OCI-LY1 (cell line): ENCODE data around the gene TOR2A.

Source experiments
- H2AFZ ChIP-seq: fragments of 200-600 bp; sonication (generic), shearing (Covaris generic); 2 replicates; pipeline ENCODE4 v1.6.0; 2014; ENCODE audit warnings: antibody characterized with exemption, mild to moderate bottlenecking, low read length
- H3F3A ChIP-seq: fragments of 200-600 bp; sonication (generic), shearing (Covaris generic); 2 replicates; pipeline ENCODE4 v1.6.0; 2014; ENCODE audit warnings: mild to moderate bottlenecking, antibody characterized with exemption, low read length, moderate library complexity; ENCODE audit not compliant: insufficient read depth
- H3K27ac ChIP-seq: fragments of 200-600 bp; sonication (generic); 2 replicates; pipeline ENCODE4 v1.5.1; 2014; ENCODE audit warnings: low read length, mixed run types, mild to moderate bottlenecking, low read depth; ENCODE audit not compliant: poor library complexity, severe bottlenecking
- H3K27me3 ChIP-seq: fragments of 200-600 bp; sonication (generic); 2 replicates; pipeline ENCODE4 v1.6.0; 2014; ENCODE audit warnings: antibody characterized with exemption, mild to moderate bottlenecking, low read length, moderate library complexity; ENCODE audit not compliant: insufficient read depth
- H3K36me3 ChIP-seq: fragments of 200-600 bp; sonication (generic); 2 replicates; pipeline ENCODE4 v1.6.1; 2014; ENCODE audit warnings: mild to moderate bottlenecking, antibody characterized with exemption, low read length, moderate library complexity, mixed read lengths; ENCODE audit not compliant: insufficient read depth
- H3K4me1 ChIP-seq: fragments of 200-600 bp; sonication (generic); 2 replicates; pipeline ENCODE4 v1.5.1; 2014; ENCODE audit warnings: mild to moderate bottlenecking, low read length, moderate library complexity; ENCODE audit not compliant: insufficient read depth, severe bottlenecking
- H3K4me2 ChIP-seq: fragments of 200-600 bp; sonication (generic), shearing (Covaris generic); 2 replicates; pipeline ENCODE4 v1.6.1; 2014; ENCODE audit warnings: low read length
- H3K4me3 ChIP-seq: fragments of 200-600 bp; sonication (generic); 2 replicates; pipeline ENCODE4 v1.5.1; 2014; ENCODE audit warnings: low read length, low read depth, mild to moderate bottlenecking, mixed read lengths; ENCODE audit not compliant: poor library complexity, severe bottlenecking
- H3K79me2 ChIP-seq: fragments of 200-600 bp; shearing (Covaris generic); 2 replicates; pipeline ENCODE4 v1.6.1; 2016; ENCODE audit warnings: mixed run types, low read length, mixed read lengths; ENCODE audit not compliant: insufficient read depth
- H3K9ac ChIP-seq: fragments of 200-600 bp; sonication (generic), shearing (Covaris generic); 2 replicates; pipeline ENCODE4 v1.6.1; 2014; ENCODE audit warnings: mild to moderate bottlenecking, low read length, mixed read lengths
- H3K9me2 ChIP-seq: fragments of 200-600 bp; sonication (generic), shearing (Covaris generic); 2 replicates; pipeline ENCODE4 v1.6.1; 2014; ENCODE audit warnings: low read depth, mild to moderate bottlenecking, low read length, mixed read lengths
- H3K9me3 ChIP-seq: fragments of 200-600 bp; shearing (Covaris generic); 2 replicates; pipeline ENCODE4 v1.6.1; 2014; ENCODE audit warnings: low read length, mixed read lengths
- H4K20me1 ChIP-seq: fragments of 200-600 bp; sonication (generic), shearing (Covaris generic); 2 replicates; pipeline ENCODE4 v1.6.0; 2016; ENCODE audit warnings: mild to moderate bottlenecking, low read length; ENCODE audit not compliant: insufficient read depth
- CTCF ChIP-seq: fragments of 200-600 bp; sonication (generic), shearing (Covaris generic); IDR thresholded peaks from 2 replicates; pipeline ENCODE4 v1.5.1; 2017; ENCODE audit warnings: mild to moderate bottlenecking, antibody characterized with exemption, low read length, moderate library complexity, mixed read lengths
- EZH2 ChIP-seq: fragments of 200-600 bp; sonication (generic), shearing (Covaris generic); IDR thresholded peaks from 2 replicates; pipeline ENCODE4 v1.8.0; 2017; ENCODE audit warnings: borderline replicate concordance, mixed run types, mild to moderate bottlenecking, antibody characterized with exemption, low read length, moderate library complexity, mixed read lengths

TOR2A gene

GRCh38 chr9:127706836-127707241 lies 28.3 kb downstream of the TOR2A start, which contains the start of gene CFAP157:
CFAP157 (plus strand) TSS chr9:127706988; CDS start chr9:127707032, 44 bp downstream.
- no peak within 1 kb of the TSS for H3K4me2 ChIP-seq
- no peaks in the 10 kb centered on the region for H3K79me2 ChIP-seq
- no peaks in the 10 kb centered on the region for H3F3A ChIP-seq
- H3K9me3 ChIP-seq, result no peaks in the 10 kb centered on the region
- no peaks in the 10 kb centered on the region for H4K20me1 ChIP-seq
- TF ChIP-seq EZH2 (no peak), CTCF (no peak)
- H3K9me2 ChIP-seq, result no peaks in the 10 kb centered on the region
- no peak within 1 kb of the TSS for H3K4me3 ChIP-seq
- no peak within 1 kb of the TSS for H3K9ac ChIP-seq
- no peak within 1 kb of the TSS for H2AFZ ChIP-seq
- H3K36me3 ChIP-seq, result no peaks in the 10 kb centered on the region
- H3K4me1 ChIP-seq, result no peaks in the 10 kb centered on the region
- 0 out of 2 replicates have a peak, but pooled peaks cover 4% of the 10 kb centered on the region for H3K27me3 ChIP-seq
- H3K27ac ChIP-seq, result no peak within 1 kb of the TSS

- H3F3A ChIP-seq, result no peaks in the 10 kb centered on the region; the same call in 1 of the 2 replicates
- no peaks in the 10 kb centered on the region for H3K79me2 ChIP-seq
- no peaks in the 10 kb centered on the region for H4K20me1 ChIP-seq
- H3K4me3 ChIP-seq, result no peak overlapping the region
- no peaks in the 10 kb centered on the region for H3K9me2 ChIP-seq
- no peak overlapping the region for H3K4me2 ChIP-seq
- no peak overlapping the region for H3K27ac ChIP-seq
- 0 out of 2 replicates have a peak, but pooled peaks cover 4% of the 10 kb centered on the region for H3K27me3 ChIP-seq
- H2AFZ ChIP-seq, result no peak overlapping the region
- no peak overlapping the region for H3K9ac ChIP-seq
- TF ChIP-seq CTCF (no peak), EZH2 (no peak)
- no peaks in the 10 kb centered on the region for H3K4me1 ChIP-seq
- no peaks in the 10 kb centered on the region for H3K9me3 ChIP-seq
- H3K36me3 ChIP-seq, result no peaks in the 10 kb centered on the region
Measured at GRCh38 chr9:127705577-127706379, 29.3 kb downstream of the TOR2A start.

GRCh38 chr9:127703289-127703946 lies 31.7 kb downstream of the TOR2A start:
- Histone ChIP-seq H3K9me2 (no peaks in the 10 kb centered on the region), H3K9me3 (no peaks in the 10 kb centered on the region), H3K4me3 (no peak overlapping the region), H2AFZ (no peak overlapping the region), H3K27ac (no peak overlapping the region), H4K20me1 (no peaks in the 10 kb centered on the region), H3K4me1 (peaks cover 10% of the 10 kb centered on the region), H3F3A (no peaks in the 10 kb centered on the region; the same call in 1 of the 2 replicates), H3K36me3 (no peaks in the 10 kb centered on the region), H3K27me3 (0 out of 2 replicates have a peak, but pooled peaks cover 4% of the 10 kb centered on the region), H3K9ac (no peak overlapping the region), H3K4me2 (no peak overlapping the region), H3K79me2 (no peaks in the 10 kb centered on the region)
- TF ChIP-seq EZH2, result no peak
- no peak for TF ChIP-seq CTCF
